Parathyroid adenoma (tissue), 2 donors: ENCODE measurements around the gene C7orf25.

Experiments
- H2AFZ ChIP-seq: fragments of 300-600 bp; sonication (generic); one replicate; pipeline ENCODE4 v1.7.0; 2017; ENCODE audit warnings: antibody characterized with exemption, mild to moderate bottlenecking
- H3K27ac ChIP-seq: fragments of 300-600 bp; sonication (generic); one replicate; pipeline ENCODE4 v1.7.0; 2017
- H3K27me3 ChIP-seq: fragments of 300-600 bp; sonication (generic); one replicate; pipeline ENCODE4 v1.7.0; 2017; ENCODE audit warnings: low read length; ENCODE audit not compliant: control insufficient read depth, insufficient read depth
- H3K36me3 ChIP-seq: fragments of 300-600 bp; sonication (generic); one replicate; pipeline ENCODE4 v1.7.0; 2017; ENCODE audit warnings: low read length; ENCODE audit not compliant: control insufficient read depth, insufficient read depth
- H3K4me1 ChIP-seq: fragments of 300-600 bp; sonication (generic); one replicate; pipeline ENCODE4 v1.7.0; 2017; ENCODE audit warnings: control low read depth
- H3K4me2 ChIP-seq: fragments of 300-600 bp; sonication (generic); one replicate; pipeline ENCODE4 v1.7.0; 2017; ENCODE audit warnings: low read length
- H3K4me3 ChIP-seq: fragments of 300-600 bp; sonication (generic); one replicate; pipeline ENCODE4 v1.7.0; 2017; ENCODE audit warnings: low read depth, low read length
- H3K79me2 ChIP-seq: fragments of 300-600 bp; sonication (generic); one replicate; pipeline ENCODE4 v1.7.0; 2017; ENCODE audit warnings: control low read depth
- H3K9ac ChIP-seq: fragments of 300-600 bp; sonication (generic); one replicate; pipeline ENCODE4 v1.7.0; 2017; ENCODE audit warnings: mild to moderate bottlenecking
- H3K9me3 ChIP-seq: fragments of 300-600 bp; sonication (generic); one replicate; pipeline ENCODE4 v1.7.0; 2017; ENCODE audit warnings: low read length; ENCODE audit not compliant: control insufficient read depth
- TF ChIP-seq, protein P1 (sequence below): fragments of 300-600 bp; sonication (generic); IDR thresholded peaks from one replicate; pipeline ENCODE4 v1.7.0; 2017; ENCODE audit warnings: antibody characterized with exemption, mild to moderate bottlenecking
- donor health status: primary hyperparathyroidism.

The C7orf25 gene

GRCh38 chr7:42925630-42926029 lies 13.8 kb upstream of the C7orf25 start:
- Histone ChIP-seq H3K27ac (no peak overlapping the region), H3K36me3 (no peaks in the 10 kb centered on the region)
- TF ChIP-seq, protein P1, sequence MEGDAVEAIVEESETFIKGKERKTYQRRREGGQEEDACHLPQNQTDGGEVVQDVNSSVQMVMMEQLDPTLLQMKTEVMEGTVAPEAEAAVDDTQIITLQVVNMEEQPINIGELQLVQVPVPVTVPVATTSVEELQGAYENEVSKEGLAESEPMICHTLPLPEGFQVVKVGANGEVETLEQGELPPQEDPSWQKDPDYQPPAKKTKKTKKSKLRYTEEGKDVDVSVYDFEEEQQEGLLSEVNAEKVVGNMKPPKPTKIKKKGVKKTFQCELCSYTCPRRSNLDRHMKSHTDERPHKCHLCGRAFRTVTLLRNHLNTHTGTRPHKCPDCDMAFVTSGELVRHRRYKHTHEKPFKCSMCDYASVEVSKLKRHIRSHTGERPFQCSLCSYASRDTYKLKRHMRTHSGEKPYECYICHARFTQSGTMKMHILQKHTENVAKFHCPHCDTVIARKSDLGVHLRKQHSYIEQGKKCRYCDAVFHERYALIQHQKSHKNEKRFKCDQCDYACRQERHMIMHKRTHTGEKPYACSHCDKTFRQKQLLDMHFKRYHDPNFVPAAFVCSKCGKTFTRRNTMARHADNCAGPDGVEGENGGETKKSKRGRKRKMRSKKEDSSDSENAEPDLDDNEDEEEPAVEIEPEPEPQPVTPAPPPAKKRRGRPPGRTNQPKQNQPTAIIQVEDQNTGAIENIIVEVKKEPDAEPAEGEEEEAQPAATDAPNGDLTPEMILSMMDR, result no peak

GRCh38 chr7:42924223-42924838 lies 12.5 kb upstream of the C7orf25 start:
- H3K9me3 ChIP-seq, result no peaks in the 10 kb centered on the region
- H3K9ac ChIP-seq, result no peak overlapping the region
- H3K36me3 ChIP-seq, result no peaks in the 10 kb centered on the region
- H3K79me2 ChIP-seq, result peaks cover 15% of the 10 kb centered on the region
- TF ChIP-seq, protein P1, result no peak
- no peak overlapping the region for H2AFZ ChIP-seq
- H3K4me1 ChIP-seq, result peaks cover 4% of the 10 kb centered on the region
- H3K27me3 ChIP-seq, result no peaks in the 10 kb centered on the region
- H3K4me3 ChIP-seq, result no peak overlapping the region
- no peak overlapping the region for H3K27ac ChIP-seq
- no peak overlapping the region for H3K4me2 ChIP-seq

More at GRCh38 chr7:42925630-42926029, 13.8 kb upstream of the C7orf25 start:
- Histone ChIP-seq H3K27me3 (no peaks in the 10 kb centered on the region), H3K9me3 (no peaks in the 10 kb centered on the region), H3K9ac (no peak overlapping the region), H3K4me3 (no peak overlapping the region), H3K4me1 (peaks cover 4% of the 10 kb centered on the region), H3K79me2 (peaks cover 28% of the 10 kb centered on the region), H3K4me2 (no peak overlapping the region), H2AFZ (no peak overlapping the region)

DNA sequence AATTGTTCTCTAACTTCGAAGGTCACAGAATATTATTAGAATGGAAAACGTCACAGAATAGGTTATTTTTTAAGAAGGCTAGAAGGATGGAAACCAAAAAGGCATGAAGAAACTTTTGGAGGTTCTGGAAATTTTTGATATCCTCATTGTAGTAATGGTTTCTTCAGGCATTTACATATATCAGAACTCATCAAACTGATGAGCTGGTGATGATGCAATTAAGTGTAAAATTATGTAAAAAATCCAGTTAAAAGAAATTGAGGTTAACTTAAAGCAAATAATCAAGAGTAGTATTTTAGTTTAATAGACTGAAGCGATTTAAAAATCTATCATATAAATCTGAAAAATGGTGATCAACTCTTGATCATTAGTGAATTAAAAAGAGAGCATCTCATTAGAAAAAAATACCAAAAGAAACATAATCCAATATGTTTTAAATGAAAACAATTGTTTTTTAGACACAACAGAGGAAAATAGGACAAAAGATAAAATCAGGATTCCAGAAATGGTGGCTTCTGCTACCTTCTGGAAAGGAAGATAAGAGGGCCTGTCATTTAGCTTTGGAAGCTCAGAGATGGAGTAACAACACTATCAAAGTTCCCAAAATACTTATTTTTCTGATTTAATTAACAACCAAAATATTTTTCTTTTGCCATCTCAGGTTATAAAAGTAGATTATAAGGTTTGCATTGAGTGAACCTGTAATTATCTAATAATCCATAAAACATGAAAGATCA lies 10.3 kb upstream of the C7orf25 start:
- no peak overlapping the region for H3K27ac ChIP-seq
- H3K36me3 ChIP-seq, result no peaks in the 10 kb centered on the region
- no peak overlapping the region for H2AFZ ChIP-seq

DNA sequence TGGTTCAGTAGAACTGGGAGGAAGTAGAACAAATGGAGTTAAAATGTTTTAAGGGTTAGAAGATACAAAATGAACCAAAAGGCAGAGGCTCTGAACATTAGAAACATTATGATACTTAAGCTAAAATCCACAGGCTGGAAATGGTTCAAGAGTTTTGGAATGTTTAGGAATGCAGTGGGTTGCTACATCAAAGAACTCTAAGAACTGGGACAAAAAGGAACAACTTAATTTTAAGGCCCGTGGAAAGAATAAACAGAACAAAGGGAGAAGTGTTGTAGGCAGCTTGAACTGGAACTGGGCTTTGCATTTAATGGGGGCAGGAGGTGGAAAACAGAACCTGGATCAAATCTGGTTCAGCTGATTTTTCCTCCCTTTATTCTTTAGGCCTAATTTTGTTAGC lies 3.5 kb upstream of the C7orf25 start:
- TF ChIP-seq, protein P1, result no peak

More for the DNA sequence above, 10.3 kb upstream of the C7orf25 start:
- TF ChIP-seq, protein P1, result no peak
- Histone ChIP-seq H3K4me1 (no peaks in the 10 kb centered on the region), H3K9ac (no peak overlapping the region), H3K79me2 (no peaks in the 10 kb centered on the region), H3K4me3 (no peak overlapping the region), H3K4me2 (no peak overlapping the region), H3K27me3 (no peaks in the 10 kb centered on the region), H3K9me3 (no peaks in the 10 kb centered on the region)

More for the DNA sequence above, 3.5 kb upstream of the C7orf25 start:
- H3K4me3 ChIP-seq, result no peak overlapping the region
- H3K4me1 ChIP-seq, result peaks cover 12% of the 10 kb centered on the region
- no peak overlapping the region for H3K4me2 ChIP-seq
- no peaks in the 10 kb centered on the region for H3K79me2 ChIP-seq
- no peak overlapping the region for H3K9ac ChIP-seq
- no peak overlapping the region for H2AFZ ChIP-seq
- no peaks in the 10 kb centered on the region for H3K27me3 ChIP-seq
- H3K36me3 ChIP-seq, result no peaks in the 10 kb centered on the region
- H3K27ac ChIP-seq, result no peak overlapping the region
- H3K9me3 ChIP-seq, result no peaks in the 10 kb centered on the region
